CD4-positive, alpha-beta T cell (primary cell): ENCODE measurements around the gene NKIRAS2. TPM values are rescaled to one million over a fixed set of nuclear protein-coding genes. Genes with fewer than 3 reads are reported as not detected.

Source experiments
- ATAC-seq: fragments of 200-7000 bp; cut with Tn5 transposase; one replicate; pipeline ENCODE4 v1.10.0; 2022; ENCODE audit warnings: mild to moderate bottlenecking; ENCODE audit not compliant: poor library complexity
- CTCF ChIA-PET: fragments of 350-600 bp; sonication (Branson Sonifier 250); formaldehyde crosslinking; loops from one replicate; lab custom pipeline; 2021; ENCODE audit warnings: antibody characterized with exemption, inconsistent platforms; lab: Charles Lee
- POLR2A ChIA-PET: fragments of 350-600 bp; sonication (Branson Sonifier 250); formaldehyde crosslinking; loops from one replicate; lab custom pipeline; 2021; ENCODE audit warnings: antibody characterized with exemption, inconsistent platforms; lab: Charles Lee
- DNase-seq, 14 experiments: peaks; one replicate each; pipeline ENCODE4 v3.0.0-alpha.2; 2013 to 2020; ENCODE audit warnings: mixed read lengths in 2 of 14
- H3K27ac ChIP-seq, 2 donors: one replicate each; pipeline versions ENCODE4 v1.5.1 to v1.7.0; 2013; ENCODE audit warnings: low read length in 2 of 2, low read depth in 1 of 2, mild to moderate bottlenecking in 1 of 2
- H3K27me3 ChIP-seq, 2 experiments: 1 replicate in 1 of 2; 2 replicates in 1 of 2; pipeline versions ENCODE4 v1.6.1 to v1.7.0; 2013; ENCODE audit warnings: low read length in 2 of 2, control low read depth in 1 of 2, mild to moderate bottlenecking in 1 of 2, moderate library complexity in 1 of 2; ENCODE audit not compliant: insufficient read depth in 2 of 2, control insufficient read depth in 1 of 2
- H3K36me3 ChIP-seq: one replicate; pipeline ENCODE4 v1.6.1; 2013; ENCODE audit warnings: low read length, control low read depth; ENCODE audit not compliant: insufficient read depth
- H3K4me1 ChIP-seq: one replicate; pipeline ENCODE4 v1.6.1; 2013; ENCODE audit warnings: low read length, control low read depth; ENCODE audit not compliant: insufficient read depth
- H3K4me3 ChIP-seq: one replicate; pipeline ENCODE4 v1.5.1; 2013; ENCODE audit warnings: mild to moderate bottlenecking, low read length, moderate library complexity
- H3K9me3 ChIP-seq, 2 experiments: 1 replicate in 1 of 2; 2 replicates in 1 of 2; pipeline versions ENCODE4 v1.6.1 to v1.7.0; 2013; ENCODE audit warnings: low read length in 2 of 2, mild to moderate bottlenecking in 2 of 2, control low read depth in 1 of 2, moderate library complexity in 1 of 2; ENCODE audit not compliant: control insufficient read depth in 1 of 2, insufficient read depth in 1 of 2
- H3K27ac Mint-ChIP-seq: one replicate; pipeline ENCODE4 v1.8.0; 2020; ENCODE audit warnings: mixed read lengths
- H3K27me3 Mint-ChIP-seq: one replicate; pipeline ENCODE4 v1.8.0; 2021; ENCODE audit warnings: mixed read lengths
- H3K36me3 Mint-ChIP-seq: one replicate; pipeline ENCODE4 v1.8.0; 2021; ENCODE audit warnings: low read depth, mixed read lengths
- H3K4me1 Mint-ChIP-seq: one replicate; pipeline ENCODE4 v1.8.0; 2021; ENCODE audit warnings: low read depth, mixed read lengths
- H3K4me3 Mint-ChIP-seq: one replicate; pipeline ENCODE4 v1.8.0; 2020; ENCODE audit warnings: mild to moderate bottlenecking, mixed read lengths
- H3K9me3 Mint-ChIP-seq: one replicate; pipeline ENCODE4 v1.8.0; 2020; ENCODE audit warnings: mixed read lengths
- CTCF ChIP-seq: fragments of 200-600 bp; IDR thresholded peaks from one replicate; pipeline ENCODE4 v1.8.0; 2022; ENCODE audit warnings: antibody characterized with exemption, mild to moderate bottlenecking
- intact Hi-C, 2 experiments: fragments of 100-400 bp; cut with DNase I in 1 of 2; cut with micrococcal nuclease in 1 of 2; formaldehyde crosslinking; loops; one replicate each; pipeline versions ENCODE4 v1.15.1 to v1.9.0; 2023 to 2025; cut with DNase I, micrococcal nuclease
- total RNA-seq, 174 experiments: library from RNA in 2 of 174; stranded (reverse) in 2 of 174; gene quantifications; one replicate each; pipeline ENCODE4 v1.2.3 and lab custom pipeline; 2021 to 2026

Gene NKIRAS2
- total RNA-seq, 2 experiments from 2014 or later: 12.5 to 12.9 TPM

- Histone ChIP-seq H3K9me3 (no peaks in the 10 kb centered on the region), H3K27ac (no peak overlapping the region), H3K4me3 (no peak overlapping the region), H3K4me1 (no peaks in the 10 kb centered on the region), H3K27me3 (no peaks in the 10 kb centered on the region), H3K36me3 (peaks cover 87% of the 10 kb centered on the region)
- ATAC-seq (no peak), DNase-seq (no peak)
- Mint-ChIP-seq H3K4me3 (no peak overlapping the region), H3K36me3 (peaks cover 95% of the 10 kb centered on the region), H3K4me1 (no peaks in the 10 kb centered on the region), H3K9me3 (no peaks in the 10 kb centered on the region), H3K27me3 (no peaks in the 10 kb centered on the region), H3K27ac (no peak overlapping the region)
- POLR2A ChIA-PET: interaction anchor here (1.0 kb wide), 1 partner anchor 40 kb away, joined by 4 read pairs; the partner anchor contains the start of gene DNAJC7
- intact Hi-C loops: no loop called here
- TF ChIP-seq CTCF: no peak
- CTCF ChIA-PET: no interaction called here
These were observed 41.9 kb upstream of the NKIRAS2 start for GRCh38 chr17:41977991-41978390.

- Mint-ChIP-seq H3K4me1 (no peaks in the 10 kb centered on the region), H3K9me3 (no peaks in the 10 kb centered on the region), H3K4me3 (no peak overlapping the region), H3K36me3 (peaks cover 93% of the 10 kb centered on the region), H3K27ac (no peak overlapping the region), H3K27me3 (no peaks in the 10 kb centered on the region)
- no peak overlapping the region for H3K27ac ChIP-seq
- POLR2A ChIA-PET: interaction anchor here (1.6 kb wide), 1 partner anchor 16 kb away, joined by 4 read pairs; the partner anchor contains the start of gene CNP
- CTCF ChIA-PET: no interaction called here
- intact Hi-C loops: no loop called here
- ATAC-seq (no peak), DNase-seq (no peak)
- TF ChIP-seq CTCF: no peak
- peaks cover 81% of the 10 kb centered on the region for H3K36me3 ChIP-seq
- H3K4me3 ChIP-seq: no peak overlapping the region
- no peaks in the 10 kb centered on the region for H3K4me1 ChIP-seq
- H3K27me3 ChIP-seq: no peaks in the 10 kb centered on the region
- no peaks in the 10 kb centered on the region for H3K9me3 ChIP-seq
These were observed 37.7 kb upstream of the NKIRAS2 start for GRCh38 chr17:41982026-41982760.

- POLR2A ChIA-PET: no interaction called here
These were observed 35.4 kb upstream of the NKIRAS2 start for GRCh38 chr17:41984454-41984853.

More at GRCh38 chr17:41984454-41984853, 35.4 kb upstream of the NKIRAS2 start:
- ATAC-seq (no peak), DNase-seq (no peak)
- Histone ChIP-seq H3K27me3 (no peaks in the 10 kb centered on the region), H3K4me3 (no peak overlapping the region), H3K36me3 (peaks cover 86% of the 10 kb centered on the region), H3K27ac (no peak overlapping the region), H3K4me1 (no peaks in the 10 kb centered on the region), H3K9me3 (no peaks in the 10 kb centered on the region)
- Mint-ChIP-seq H3K9me3 (no peaks in the 10 kb centered on the region), H3K4me1 (no peaks in the 10 kb centered on the region), H3K36me3 (peaks cover 98% of the 10 kb centered on the region), H3K27me3 (no peaks in the 10 kb centered on the region), H3K27ac (no peak overlapping the region), H3K4me3 (no peak overlapping the region)
- intact Hi-C loops: no loop called here
- TF ChIP-seq CTCF: no peak
- CTCF ChIA-PET: no interaction called here
